NCI-H1436 (cell line): ENCODE measurements around the gene BCL2.
A peak's percentile ranks its signal among the peaks of the same experiment; 100 is the strongest.
"Not testable (repeated sequence)": the region's sequence is repeated elsewhere in the genome, so short reads cannot be mapped to it uniquely, and the experiment has no call there.

Experiments
- DNase-seq: peaks from one replicate; lab custom pipeline; 2025; lab: John Stamatoyannopoulos, UW

BCL2 gene

GRCh38 chr18:63258749-63259566 is 60.6 kb downstream of the BCL2 start:
- DNase-seq, result peak; percentile 60

DNA sequence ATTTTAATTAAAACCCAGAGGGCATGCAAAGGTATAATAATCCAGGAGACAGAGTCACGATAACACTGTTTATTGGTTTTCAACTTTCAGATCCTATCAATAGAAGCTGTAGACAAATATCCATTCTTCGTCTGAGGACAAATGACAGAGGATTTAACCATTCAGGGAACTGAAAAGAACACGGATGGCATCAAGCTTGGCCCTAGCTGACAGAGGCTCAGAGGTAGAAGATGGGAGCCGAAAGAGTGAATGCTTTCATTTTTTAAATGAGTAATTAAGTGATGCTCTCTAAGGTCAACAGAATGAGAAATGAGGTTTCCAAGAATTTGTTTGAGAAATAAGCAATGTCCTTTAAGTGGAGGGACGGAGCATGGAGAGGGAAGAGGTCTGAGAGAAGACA is 62.1 kb downstream of the BCL2 start:
- no peak for DNase-seq

DNA sequence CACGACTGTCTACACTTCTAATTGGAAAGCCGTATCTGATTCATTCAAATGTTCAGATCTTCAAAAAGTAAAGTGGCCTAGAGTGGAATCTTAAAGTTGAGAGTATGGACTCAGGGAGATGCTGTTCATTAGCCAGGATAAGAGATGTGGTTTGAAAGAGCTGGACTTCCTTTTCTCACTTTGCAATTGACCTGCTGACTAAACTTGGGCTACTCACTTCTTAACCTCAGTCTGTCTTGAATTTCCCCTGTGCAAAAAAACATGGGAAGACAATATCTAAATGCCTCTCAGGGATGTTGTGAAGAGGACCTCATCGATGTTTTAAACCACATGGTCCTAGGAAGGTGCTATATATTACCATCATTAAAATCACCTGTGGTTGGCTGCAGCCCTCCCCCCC is 64.1 kb downstream of the BCL2 start:
- no peak for DNase-seq

DNA sequence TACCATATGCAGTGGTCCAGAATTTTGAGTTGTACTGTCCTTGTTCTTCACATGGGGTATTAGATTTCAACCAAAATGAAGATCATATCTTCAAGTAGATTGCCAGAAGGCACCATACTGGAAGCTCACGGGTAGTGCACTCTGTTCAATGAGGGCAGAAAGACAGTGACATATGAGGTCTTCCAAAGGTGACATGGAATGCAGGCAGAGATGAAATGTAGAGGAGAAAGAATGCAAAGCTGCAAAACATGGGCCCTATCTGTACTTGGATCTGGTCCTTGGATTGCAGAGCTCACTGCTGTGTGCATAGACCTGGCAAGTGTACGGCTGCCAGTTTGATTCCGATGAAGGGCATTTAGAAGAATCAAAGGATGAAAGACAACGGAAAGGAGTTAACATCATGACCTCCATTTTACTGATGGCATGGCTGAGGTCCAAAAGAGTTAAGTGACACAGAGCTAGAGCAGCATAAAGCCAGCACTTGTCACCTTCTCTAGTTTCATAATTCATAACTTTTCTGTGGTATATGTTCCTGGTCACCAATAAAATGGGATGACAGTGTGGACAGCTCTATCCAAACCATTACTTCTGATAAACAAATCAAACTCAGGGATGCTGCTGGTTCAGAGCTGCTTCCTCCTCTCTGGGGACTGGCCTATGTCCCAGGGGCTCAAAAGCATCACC is 64.7 kb downstream of the BCL2 start:
- no peak for DNase-seq

DNA sequence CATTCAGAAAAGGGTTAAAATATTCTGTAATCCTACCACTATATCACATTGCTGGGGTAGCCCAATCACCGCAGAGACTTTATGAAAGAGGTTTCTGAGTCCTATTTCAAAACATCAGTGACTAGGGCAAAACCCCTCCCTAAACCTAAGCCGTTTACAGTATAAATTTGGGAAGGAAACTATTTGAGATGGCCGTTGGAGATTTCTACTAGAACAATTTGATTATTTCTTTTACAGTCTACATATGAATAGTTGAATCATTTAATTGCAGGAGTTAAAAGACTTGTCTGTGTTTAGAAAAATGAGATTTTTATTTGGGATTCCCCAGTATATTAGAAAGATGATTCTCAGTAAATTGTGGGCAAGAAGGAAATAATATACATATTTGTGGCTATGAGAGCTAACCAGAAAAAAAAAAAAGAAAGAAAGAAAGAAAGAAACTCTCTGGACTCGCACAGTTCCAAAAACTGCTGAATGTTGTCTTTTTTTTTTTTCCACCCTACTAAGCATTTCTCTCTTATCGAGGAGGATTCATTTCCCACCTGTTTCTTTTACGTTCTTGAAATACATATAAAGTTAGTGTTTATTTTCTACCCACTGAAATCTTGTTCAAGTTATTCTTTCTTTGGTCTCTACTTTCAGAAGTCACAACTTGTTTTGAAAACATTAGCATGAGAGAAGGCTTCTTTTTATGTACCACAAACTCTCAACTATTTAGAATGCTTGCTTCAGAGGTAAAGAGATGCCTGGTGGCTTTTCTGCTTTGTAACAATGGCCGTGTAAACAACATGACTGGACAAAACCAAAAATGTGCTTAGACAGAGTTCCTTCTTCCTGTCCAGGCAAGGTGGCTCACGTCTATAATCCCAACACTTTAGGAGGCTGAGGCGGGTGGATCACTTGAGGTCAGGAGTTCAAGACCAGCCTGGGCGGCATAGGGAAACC is 65.9 kb downstream of the BCL2 start:
- no peak for DNase-seq

- no peak for DNase-seq
Measured at GRCh38 chr18:63253014-63253413, 66.6 kb downstream of the BCL2 start.

GRCh38 chr18:63249771-63250170 is 69.8 kb downstream of the BCL2 start:
- DNase-seq, result no peak

- no peak for DNase-seq
Measured at GRCh38 chr18:63247926-63248325, 71.6 kb downstream of the BCL2 start.

- no peak for DNase-seq
Measured at GRCh38 chr18:63247506-63247905, 72.1 kb downstream of the BCL2 start.

- no peak for DNase-seq
Measured at GRCh38 chr18:63245600-63245999, 74.0 kb downstream of the BCL2 start.

- DNase-seq, result no peak
Measured at GRCh38 chr18:63244607-63245006, 75.0 kb downstream of the BCL2 start.

GRCh38 chr18:63241760-63242159 is 77.8 kb downstream of the BCL2 start:
- no peak for DNase-seq

- DNase-seq, result no peak
Measured at GRCh38 chr18:63241317-63241712, 78.3 kb downstream of the BCL2 start.

DNA sequence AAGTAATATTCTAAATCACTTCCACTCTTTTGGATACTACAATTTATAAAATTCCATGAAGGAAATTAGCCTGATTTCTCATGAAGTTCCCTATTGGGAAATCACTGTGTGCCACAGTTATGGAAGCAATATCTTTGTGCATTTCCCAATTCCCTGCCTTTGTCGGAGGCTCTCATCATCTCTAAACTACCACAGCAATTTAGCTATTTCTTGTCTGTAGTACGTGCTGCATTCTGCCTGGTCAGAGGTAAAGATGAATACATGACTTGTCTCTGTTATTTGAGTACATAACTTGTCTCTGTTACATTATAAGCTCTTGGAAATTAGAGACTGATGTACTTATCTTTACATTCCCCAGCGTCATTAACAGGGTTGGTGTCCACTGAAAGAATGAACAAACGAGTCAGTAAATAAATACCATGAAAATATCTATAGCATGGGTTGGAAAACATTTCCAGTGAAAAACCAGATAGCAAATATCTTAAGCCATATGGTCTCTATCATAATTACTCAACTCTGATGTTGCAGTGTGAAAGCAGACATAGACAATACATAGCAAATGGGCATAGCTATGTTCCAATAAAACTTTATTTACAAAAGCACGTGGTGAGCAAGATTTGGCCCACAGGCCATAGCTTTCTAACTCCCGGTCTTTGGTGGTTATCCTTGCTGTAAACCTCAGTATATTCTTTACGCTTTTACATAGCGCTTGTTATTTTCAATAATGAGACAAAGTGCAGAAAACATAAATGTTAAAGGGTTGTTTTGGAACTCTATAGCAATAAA is 78.8 kb downstream of the BCL2 start:
- DNase-seq, result no peak

DNA sequence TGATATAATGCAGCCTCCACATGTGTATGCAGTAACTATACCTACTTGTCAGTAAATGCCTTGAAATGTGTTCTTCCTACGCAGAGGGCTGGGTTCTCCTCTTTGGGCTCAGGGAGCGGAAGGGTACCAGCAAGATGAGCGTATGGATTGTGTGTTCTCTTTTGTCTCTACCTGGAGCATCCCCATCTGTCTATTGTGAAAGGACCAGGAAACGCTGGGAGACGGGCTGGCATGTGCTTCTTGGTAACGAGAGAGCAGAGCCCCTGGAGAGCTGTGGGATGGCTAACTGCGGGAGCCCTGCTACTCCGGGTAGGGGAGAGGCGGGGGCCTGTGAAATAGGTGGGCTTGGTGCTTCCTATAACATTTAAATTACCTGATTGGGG is 80.9 kb downstream of the BCL2 start:
- DNase-seq, result no peak

DNA sequence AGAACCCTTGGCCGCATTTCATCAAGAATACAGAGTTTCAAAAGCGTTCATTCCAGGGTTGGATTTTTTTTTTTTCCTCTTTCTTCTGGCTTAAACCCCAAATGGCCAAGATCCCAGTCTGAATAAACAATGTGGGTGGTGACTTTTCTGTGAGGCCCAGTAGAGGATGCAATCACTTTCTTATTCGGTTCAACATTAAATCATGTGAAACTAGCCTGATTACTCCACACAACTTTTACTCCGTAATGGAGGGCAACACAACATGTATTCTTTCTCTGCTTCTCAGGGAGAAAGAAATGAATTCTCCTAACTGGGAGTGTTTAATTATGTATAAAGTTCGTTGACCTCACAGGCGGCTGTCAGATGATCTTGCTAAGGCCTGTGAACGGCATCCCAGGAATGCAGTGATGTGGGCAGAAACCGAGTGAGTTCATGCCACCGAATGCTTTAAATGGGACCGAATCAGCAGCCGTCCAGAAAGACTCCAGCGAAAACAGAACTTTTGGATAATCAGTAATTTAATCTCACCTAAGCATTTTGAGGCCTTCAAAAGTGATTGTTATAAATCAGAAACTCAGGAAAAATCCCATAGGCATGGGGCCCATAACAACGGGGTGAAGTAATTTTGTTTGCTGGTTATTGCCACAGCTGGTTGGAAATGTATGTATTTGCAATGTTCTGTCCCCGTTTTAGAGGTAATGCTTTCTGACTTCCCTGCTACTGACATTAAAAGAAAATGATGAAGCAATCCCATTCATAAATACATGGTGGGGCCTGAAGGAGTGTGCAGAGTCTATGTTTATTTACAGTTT is 81.5 kb downstream of the BCL2 start:
- no peak for DNase-seq

GRCh38 chr18:63236921-63237846 is 82.4 kb downstream of the BCL2 start:
- DNase-seq, result no peak

GRCh38 chr18:63236406-63236805 is 83.2 kb downstream of the BCL2 start:
- DNase-seq, result no peak

DNA sequence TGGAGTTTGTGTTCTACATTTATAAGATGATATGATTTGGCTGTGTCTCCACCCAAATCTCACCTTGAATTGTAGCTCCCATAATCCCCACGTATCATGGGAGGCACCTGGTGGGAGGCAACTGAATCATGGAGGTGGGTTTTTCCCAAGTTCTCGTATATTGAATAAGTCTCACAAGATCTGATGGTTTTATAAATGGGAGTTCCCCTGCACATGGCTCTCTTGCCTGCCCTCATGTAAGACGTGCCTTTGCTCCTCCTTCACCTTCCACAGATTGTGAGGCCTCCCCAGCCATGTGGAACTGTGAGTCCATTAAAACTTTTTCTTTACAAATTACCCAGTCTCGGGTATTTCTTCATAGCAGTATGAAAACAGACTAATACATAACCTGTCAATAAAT is 83.6 kb downstream of the BCL2 start:
- DNase-seq, result not testable (repeated sequence)

GRCh38 chr18:63234841-63235240 is 84.7 kb downstream of the BCL2 start:
- no peak for DNase-seq
